Mucosa of rectum (tissue), 2 donors: ENCODE data around the gene USP53.
A peak's percentile ranks its signal among the peaks of the same experiment; 100 is the strongest.
"Not testable (repeated sequence)": the region's sequence is repeated elsewhere in the genome, so short reads cannot be mapped to it uniquely, and the experiment has no call there.

Source experiments
- H3K27ac ChIP-seq, 2 donors: one replicate each; pipeline ENCODE4 v1.7.0; 2013; ENCODE audit warnings: inconsistent platforms in 2 of 2, low read depth in 2 of 2, low read length in 2 of 2
- H3K27me3 ChIP-seq, 2 donors: one replicate each; pipeline ENCODE4 v1.7.0; 2013; ENCODE audit warnings: low read length in 2 of 2; ENCODE audit not compliant: control insufficient read depth in 2 of 2, insufficient read depth in 2 of 2
- H3K36me3 ChIP-seq, 2 donors: one replicate each; pipeline ENCODE4 v1.7.0; 2013; ENCODE audit warnings: low read length in 2 of 2; ENCODE audit not compliant: control insufficient read depth in 2 of 2, insufficient read depth in 2 of 2
- H3K4me1 ChIP-seq, 2 donors: one replicate each; pipeline ENCODE4 v1.7.0; 2013; ENCODE audit warnings: low read length in 2 of 2, mild to moderate bottlenecking in 1 of 2; ENCODE audit not compliant: control insufficient read depth in 2 of 2, insufficient read depth in 2 of 2
- H3K4me3 ChIP-seq, 2 donors: one replicate each; pipeline ENCODE4 v1.7.0; 2013; ENCODE audit warnings: low read length in 2 of 2
- H3K9ac ChIP-seq, 2 donors: one replicate each; pipeline ENCODE4 v1.7.0; 2013; ENCODE audit warnings: low read length in 2 of 2, low read depth in 1 of 2, mild to moderate bottlenecking in 1 of 2
- H3K9me3 ChIP-seq, 2 donors: one replicate each; pipeline ENCODE4 v1.7.0; 2013; ENCODE audit warnings: low read length in 2 of 2; ENCODE audit not compliant: control insufficient read depth in 2 of 2
- donor health status: healthy.
- donor health status: Normal muscosa, but diverticular disease.

USP53 gene

GRCh38 chr4:119255223-119255622 lies 42.7 kb downstream of the USP53 start:
- H3K27ac ChIP-seq, H3K4me1 ChIP-seq, H3K27me3 ChIP-seq, H3K4me3 ChIP-seq, H3K9me3 ChIP-seq, H3K9ac ChIP-seq: not testable (repeated sequence)
- peaks cover 40 to 46% of the 10 kb centered on the region in 2 donors for H3K36me3 ChIP-seq

GRCh38 chr4:119260528-119260927 lies 48.0 kb downstream of the USP53 start:
- no peak overlapping the region for H3K27ac ChIP-seq
- no peak overlapping the region for H3K9ac ChIP-seq
- H3K36me3 ChIP-seq: peaks cover 27 to 45% of the 10 kb centered on the region in 2 donors
- no peak overlapping the region for H3K4me3 ChIP-seq
- H3K4me1 ChIP-seq: no peaks in the 10 kb centered on the region
- no peaks in the 10 kb centered on the region for H3K27me3 ChIP-seq
- no peaks in the 10 kb centered on the region for H3K9me3 ChIP-seq

- Histone ChIP-seq H3K27me3 (no peaks in the 10 kb centered on the region), H3K9ac (no peak overlapping the region), H3K9me3 (no peaks in the 10 kb centered on the region), H3K4me3 (no peak overlapping the region), H3K36me3 (peaks cover 18 to 44% of the 10 kb centered on the region in 2 donors), H3K27ac (no peak overlapping the region), H3K4me1 (no peaks in the 10 kb centered on the region)
Measured at GRCh38 chr4:119261986-119262385, 49.5 kb downstream of the USP53 start.

- peaks cover 26 to 39% of the 10 kb centered on the region in 2 donors for H3K36me3 ChIP-seq
- no peaks in the 10 kb centered on the region for H3K27me3 ChIP-seq
- no peak overlapping the region for H3K27ac ChIP-seq
- H3K4me3 ChIP-seq: no peak overlapping the region
- H3K4me1 ChIP-seq: no peaks in the 10 kb centered on the region
- H3K9me3 ChIP-seq: no peaks in the 10 kb centered on the region
- peak overlapping the region in 1 of 2 donors; percentile 8 for H3K9ac ChIP-seq
Measured at GRCh38 chr4:119264743-119265142, 52.2 kb downstream of the USP53 start.

- Histone ChIP-seq H3K9ac (no peak overlapping the region), H3K27me3 (no peaks in the 10 kb centered on the region), H3K4me3 (no peak overlapping the region), H3K36me3 (peaks cover 29 to 38% of the 10 kb centered on the region in 2 donors), H3K27ac (no peak overlapping the region), H3K9me3 (no peaks in the 10 kb centered on the region), H3K4me1 (no peaks in the 10 kb centered on the region)
Measured at GRCh38 chr4:119266153-119266552, 53.6 kb downstream of the USP53 start.

GRCh38 chr4:119268466-119268865 lies 56.0 kb downstream of the USP53 start:
- Histone ChIP-seq H3K36me3 (peaks cover 38 to 53% of the 10 kb centered on the region in 2 donors), H3K4me1 (no peaks in the 10 kb centered on the region), H3K27me3 (no peaks in the 10 kb centered on the region), H3K9ac (no peak overlapping the region), H3K27ac (no peak overlapping the region), H3K4me3 (no peak overlapping the region), H3K9me3 (no peaks in the 10 kb centered on the region)

- Histone ChIP-seq H3K27me3 (no peaks in the 10 kb centered on the region), H3K4me1 (no peaks in the 10 kb centered on the region), H3K4me3 (no peak overlapping the region), H3K27ac (no peak overlapping the region), H3K36me3 (peaks cover 31 to 43% of the 10 kb centered on the region in 2 donors), H3K9me3 (no peaks in the 10 kb centered on the region), H3K9ac (no peak overlapping the region)
Measured at GRCh38 chr4:119271361-119272085, 59.0 kb downstream of the USP53 start.

GRCh38 chr4:119279541-119279940 lies 67.0 kb downstream of the USP53 start:
- not testable (repeated sequence) for H3K9ac ChIP-seq, H3K9me3 ChIP-seq, H3K4me3 ChIP-seq, H3K27me3 ChIP-seq, H3K27ac ChIP-seq, H3K4me1 ChIP-seq
- H3K36me3 ChIP-seq: peaks cover 8 to 10% of the 10 kb centered on the region in 2 donors

- not testable (repeated sequence) for H3K4me3 ChIP-seq, H3K4me1 ChIP-seq, H3K27ac ChIP-seq, H3K9me3 ChIP-seq, H3K27me3 ChIP-seq, H3K9ac ChIP-seq
- peaks cover 8 to 10% of the 10 kb centered on the region in 2 donors for H3K36me3 ChIP-seq
Measured at GRCh38 chr4:119279945-119280344, 67.4 kb downstream of the USP53 start.

GRCh38 chr4:119281393-119281792 lies 68.9 kb downstream of the USP53 start:
- H3K9me3 ChIP-seq: no peaks in the 10 kb centered on the region
- H3K36me3 ChIP-seq: peaks cover 10 to 11% of the 10 kb centered on the region in 2 donors
- H3K4me1 ChIP-seq: peaks cover 2 to 5% of the 10 kb centered on the region in 2 donors
- no peak overlapping the region for H3K9ac ChIP-seq
- H3K27me3 ChIP-seq: no peaks in the 10 kb centered on the region
- H3K27ac ChIP-seq: no peak overlapping the region
- no peak overlapping the region for H3K4me3 ChIP-seq
